GM18861 (cell line): ENCODE results near the gene SIKE1.
"Not testable (repeated sequence)": the region's sequence is repeated elsewhere in the genome, so short reads cannot be mapped to it uniquely, and the experiment has no call there.

Source experiments
- ATAC-seq: cut with Tn5 transposase; IDR thresholded peaks from one replicate; pipeline ENCODE4 v1.9.1; 2021; ENCODE audit not compliant: unreplicated experiment

The SIKE1 gene

GRCh38 chr1:114780344-114781226 is at the start of gene SIKE1:
Gene SIKE1, minus strand, starts transcription at chr1:114780685. Its CDS starts 78 bp downstream, at chr1:114780607.
- ATAC-seq: peak; percentile 99

GRCh38 chr1:114830075-114830474 is 49.6 kb upstream of the SIKE1 start:
- ATAC-seq: not testable (repeated sequence)

GRCh38 chr1:114828251-114828650 is 47.8 kb upstream of the SIKE1 start:
- no peak for ATAC-seq

GRCh38 chr1:114821978-114822377 is 41.5 kb upstream of the SIKE1 start:
- ATAC-seq: no peak

- ATAC-seq: no peak
These were observed 39.9 kb upstream of the SIKE1 start for GRCh38 chr1:114820392-114820791.

- ATAC-seq: no peak
These were observed 39.4 kb upstream of the SIKE1 start for GRCh38 chr1:114819869-114820268.

- ATAC-seq: not testable (repeated sequence)
These were observed 24.0 kb upstream of the SIKE1 start for GRCh38 chr1:114804449-114804848.

GRCh38 chr1:114803001-114803400 is 22.5 kb upstream of the SIKE1 start:
- peak; percentile 79 for ATAC-seq

GRCh38 chr1:114794038-114794437 is 13.6 kb upstream of the SIKE1 start:
- ATAC-seq: no peak

GRCh38 chr1:114790581-114790980 is 10.1 kb upstream of the SIKE1 start:
- not testable (repeated sequence) for ATAC-seq

GRCh38 chr1:114786440-114786839 is 6.0 kb upstream of the SIKE1 start:
- not testable (repeated sequence) for ATAC-seq

GRCh38 chr1:114782476-114782875 is 2.0 kb upstream of the SIKE1 start:
- no peak for ATAC-seq

- ATAC-seq: no peak
These were observed 763 bp downstream of the SIKE1 start for GRCh38 chr1:114779722-114780121.

- ATAC-seq: not testable (repeated sequence)
These were observed 3.8 kb downstream of the SIKE1 start for GRCh38 chr1:114776726-114777125.

- ATAC-seq: no peak
These were observed 8.5 kb downstream of the SIKE1 start for GRCh38 chr1:114771992-114772391.

GRCh38 chr1:114770989-114771388 is 9.5 kb downstream of the SIKE1 start:
- no peak for ATAC-seq

- ATAC-seq: no peak
These were observed 15.8 kb downstream of the SIKE1 start for GRCh38 chr1:114764689-114765088.

- ATAC-seq: no peak
These were observed 22.1 kb downstream of the SIKE1 start for GRCh38 chr1:114758256-114758832.

GRCh38 chr1:114757455-114758255 is 22.8 kb downstream of the SIKE1 start, which contains the start of gene CSDE1:
Gene CSDE1, minus strand, starts transcription at chr1:114757984. Its CDS starts 18,094 bp downstream, at chr1:114739890.
- peak; percentile 82 for ATAC-seq

- no peak for ATAC-seq
These were observed 23.5 kb downstream of the SIKE1 start for GRCh38 chr1:114756949-114757454.
